HCT116 (cell line): Measurements from ENCODE around the gene SHC4.

Experiments
- CTCF ChIP-seq, 3 experiments: fragments of 200-600 bp in 1 of 3; sonication (generic) in 1 of 3; IDR thresholded peaks in 2 of 3; conservative IDR thresholded peaks in 1 of 3; 2 replicates each; pipeline ENCODE4 v1.5.1; 2012 to 2017; ENCODE audit warnings: low read depth in 2 of 3, low read length in 2 of 3, antibody characterized with exemption in 1 of 3, borderline replicate concordance in 1 of 3, control low read depth in 1 of 3, mild to moderate bottlenecking in 1 of 3, mixed read lengths in 1 of 3, mixed run types in 1 of 3, moderate library complexity in 1 of 3; ENCODE audit not compliant: insufficient read depth in 1 of 3
- EZH2 ChIP-seq: fragments of 200-600 bp; sonication (generic); IDR thresholded peaks from 2 replicates; pipeline ENCODE4 v1.6.1; 2017; ENCODE audit warnings: antibody characterized with exemption, mixed run types
- EZH2phosphoT487 ChIP-seq: fragments of 200-600 bp; IDR thresholded peaks from 2 replicates; pipeline ENCODE4 v1.6.1; 2018; ENCODE audit warnings: antibody characterized with exemption, borderline replicate concordance
- MAX ChIP-seq: IDR thresholded peaks from 2 replicates; pipeline ENCODE4 v1.6.1; 2012
- POLR2AphosphoS5 ChIP-seq: IDR thresholded peaks from 2 replicates; pipeline ENCODE4 v1.6.1; 2011; ENCODE audit warnings: mild to moderate bottlenecking, low read depth, low read length, moderate library complexity
- REST ChIP-seq: IDR thresholded peaks from 2 replicates; pipeline ENCODE4 v1.6.1; 2012; ENCODE audit warnings: low read depth

GRCh38 chr15:48992545-48992944 is 28.8 kb upstream of the SHC4 start:
- TF ChIP-seq CTCF (IDR thresholded peaks at IDR 0.05 in 2 of 3, conservative IDR thresholded peaks at IDR 0.05 in 1 of 3; ENCODE audit: borderline replicate concordance in 1 of 3, insufficient read depth in 1 of 3, low read depth in 2 of 3, low read length in 2 of 3), result no peak
- no peak for TF ChIP-seq POLR2AphosphoS5
- TF ChIP-seq REST, result no peak
- no peak for TF ChIP-seq EZH2
- TF ChIP-seq MAX, result no peak
- TF ChIP-seq EZH2phosphoT487, result no peak
